B cell (primary cell): Measurements from ENCODE around the gene FBXL16. TPM values are rescaled to one million over a fixed set of nuclear protein-coding genes. Genes with fewer than 3 reads are reported as not detected.
A peak's percentile ranks its signal among the peaks of the same experiment; 100 is the strongest.

Source experiments
- ATAC-seq: fragments of 200-7000 bp; cut with Tn5 transposase; one replicate; pipeline ENCODE4 v1.10.0; 2021; ENCODE audit warnings: low read depth, mild to moderate bottlenecking, moderate number of reproducible peaks, moderate library complexity
- CTCF ChIA-PET: fragments of 350-600 bp; sonication (Branson Sonifier 250); formaldehyde crosslinking; loops from one replicate; lab custom pipeline; 2021; ENCODE audit warnings: antibody characterized with exemption, inconsistent platforms; lab: Charles Lee
- POLR2A ChIA-PET: fragments of 350-600 bp; sonication (Branson Sonifier 250); formaldehyde crosslinking; loops from one replicate; lab custom pipeline; 2021; ENCODE audit warnings: antibody characterized with exemption; lab: Charles Lee
- DNase-seq: peaks from one replicate; pipeline ENCODE4 v3.0.0; 2013
- H2AFZ ChIP-seq: 2 replicates; pipeline ENCODE4 v1.6.1; 2012; ENCODE audit warnings: mild to moderate bottlenecking, low read depth, low read length; ENCODE audit not compliant: insufficient read depth, poor library complexity, severe bottlenecking
- H3K27ac ChIP-seq, 2 donors: 1 replicate in 1 of 2; 2 replicates in 1 of 2; pipeline ENCODE4 v1.5.1; 2012 to 2013; ENCODE audit warnings: low read length in 2 of 2, mild to moderate bottlenecking in 2 of 2, moderate library complexity in 1 of 2
- H3K27me3 ChIP-seq, 4 experiments: fragments of 200-600 bp in 1 of 4; sonication (generic) in 1 of 4; replicated peaks in 1 of 4; 1 replicate in 2 of 4; 2 replicates in 2 of 4; pipeline versions ENCODE4 v1.6.1 to v1.7.0; 2013 to 2016; ENCODE audit warnings: low read length in 3 of 4, mild to moderate bottlenecking in 2 of 4, mixed read lengths in 1 of 4, moderate library complexity in 1 of 4; ENCODE audit not compliant: insufficient read depth in 4 of 4, control insufficient read depth in 3 of 4; ENCODE audit errors: control extremely low read depth in 1 of 4
- H3K36me3 ChIP-seq, 2 experiments: replicated peaks in 1 of 2; 1 replicate in 1 of 2; 2 replicates in 1 of 2; pipeline versions ENCODE4 v1.6.1 to v1.7.1; 2013; ENCODE audit warnings: low read length in 1 of 2; ENCODE audit not compliant: insufficient read depth in 2 of 2, control insufficient read depth in 1 of 2; ENCODE audit errors: control extremely low read depth in 1 of 2, extremely low read depth in 1 of 2
- H3K4me1 ChIP-seq, 2 donors: fragments of 200-600 bp in 1 of 2; sonication (generic) in 1 of 2; 1 replicate in 1 of 2; 2 replicates in 1 of 2; pipeline versions ENCODE4 v1.5.1 to v1.6.1; 2013 to 2017; ENCODE audit warnings: low read length in 2 of 2; ENCODE audit not compliant: control insufficient read depth in 2 of 2, insufficient read depth in 2 of 2
- H3K4me2 ChIP-seq: replicated peaks from 2 replicates; pipeline ENCODE3; 2012; ENCODE audit warnings: mild to moderate bottlenecking, low read depth, low read length; ENCODE audit not compliant: poor library complexity, severe bottlenecking
- H3K4me3 ChIP-seq, 5 experiments: fragments of 200-600 bp in 1 of 5; sonication (generic) in 1 of 5; 1 replicate in 3 of 5; 2 replicates in 2 of 5; pipeline versions ENCODE4 v1.5.1 to v1.7.0; 2011 to 2016; ENCODE audit warnings: low read length in 4 of 5, mild to moderate bottlenecking in 4 of 5, low read depth in 2 of 5, control low read depth in 1 of 5, moderate library complexity in 1 of 5; ENCODE audit not compliant: insufficient read depth in 1 of 5; ENCODE audit errors: control extremely low read depth in 1 of 5, extremely low read depth in 1 of 5
- H3K79me2 ChIP-seq: fragments of 200-600 bp; sonication (generic); one replicate; pipeline ENCODE4 v1.6.0; 2016; ENCODE audit warnings: low read length; ENCODE audit not compliant: control insufficient read depth, insufficient read depth
- H3K9ac ChIP-seq: fragments of 200-600 bp; sonication (generic); 2 replicates; pipeline ENCODE4 v1.6.1; 2017; ENCODE audit warnings: mild to moderate bottlenecking, low read length, moderate library complexity
- H3K9me3 ChIP-seq, 3 donors: one replicate each; pipeline versions ENCODE4 v1.6.1 to v1.7.1; 2013; ENCODE audit warnings: low read length in 2 of 3; ENCODE audit not compliant: control insufficient read depth in 2 of 3, insufficient read depth in 1 of 3; ENCODE audit errors: control extremely low read depth in 1 of 3
- H4K20me1 ChIP-seq: 2 replicates; pipeline ENCODE4 v1.6.0; 2012; ENCODE audit warnings: mild to moderate bottlenecking, low read length; ENCODE audit not compliant: insufficient read depth, control insufficient read depth, poor library complexity, severe bottlenecking
- H3K27ac Mint-ChIP-seq: one replicate; pipeline ENCODE4 v1.8.0; 2021; ENCODE audit warnings: mixed read lengths
- H3K27me3 Mint-ChIP-seq: one replicate; pipeline ENCODE4 v1.8.0; 2021; ENCODE audit warnings: mixed read lengths
- H3K4me1 Mint-ChIP-seq: one replicate; pipeline ENCODE4 v1.8.0; 2021; ENCODE audit warnings: mixed read lengths
- H3K4me3 Mint-ChIP-seq: one replicate; pipeline ENCODE4 v1.8.0; 2021; ENCODE audit warnings: mixed read lengths
- H3K9me3 Mint-ChIP-seq: one replicate; pipeline ENCODE4 v1.8.0; 2022; ENCODE audit warnings: mixed read lengths; ENCODE audit not compliant: insufficient read depth
- EZH2 ChIP-seq: IDR thresholded peaks from 2 replicates; pipeline ENCODE4 v1.6.1; 2012; ENCODE audit warnings: borderline replicate concordance, low read depth, mild to moderate bottlenecking, moderate library complexity, low read length; ENCODE audit not compliant: insufficient read depth, poor library complexity, severe bottlenecking
- WGBS: methylation state at CpG from one replicate; pipeline ENCODE4 v1.1.5; 2013; ENCODE audit warnings: missing lambda C conversion rate; ENCODE audit not compliant: insufficient coverage; 5-methylcytosine and 5-hydroxymethylcytosine counted together
- intact Hi-C: fragments of 100-400 bp; cut with micrococcal nuclease; formaldehyde crosslinking; loops from one replicate; pipeline ENCODE4 v1.10.0; 2022
- polyA plus RNA-seq: library from polyadenylated mRNA; depleted of rRNA; stranded (reverse); fragments of >200 nt; gene quantifications from 2 replicates; pipeline ENCODE4 v1.2.3, GENCODE V29; 2012
- total RNA-seq, 2 donors: library from RNA; stranded (reverse); fragments of 120-200 nt in 1 of 2; gene quantifications; 1 replicate in 1 of 2; 2 replicates in 1 of 2; pipeline versions ENCODE4 v1.2.3 to v1.2.4, GENCODE V29; 2013 to 2022
- TF ChIP-seq, protein P1 (sequence below): fragments of 200-600 bp; IDR thresholded peaks from one replicate; pipeline ENCODE4 v1.8.0; 2022; ENCODE audit warnings: antibody characterized with exemption, mild to moderate bottlenecking

Gene FBXL16
- total and polyA plus RNA-seq, 2 donors (not counting 1 experiment from before 2014, with no cell fraction given): 2.2 to 5.8 TPM

DNA sequence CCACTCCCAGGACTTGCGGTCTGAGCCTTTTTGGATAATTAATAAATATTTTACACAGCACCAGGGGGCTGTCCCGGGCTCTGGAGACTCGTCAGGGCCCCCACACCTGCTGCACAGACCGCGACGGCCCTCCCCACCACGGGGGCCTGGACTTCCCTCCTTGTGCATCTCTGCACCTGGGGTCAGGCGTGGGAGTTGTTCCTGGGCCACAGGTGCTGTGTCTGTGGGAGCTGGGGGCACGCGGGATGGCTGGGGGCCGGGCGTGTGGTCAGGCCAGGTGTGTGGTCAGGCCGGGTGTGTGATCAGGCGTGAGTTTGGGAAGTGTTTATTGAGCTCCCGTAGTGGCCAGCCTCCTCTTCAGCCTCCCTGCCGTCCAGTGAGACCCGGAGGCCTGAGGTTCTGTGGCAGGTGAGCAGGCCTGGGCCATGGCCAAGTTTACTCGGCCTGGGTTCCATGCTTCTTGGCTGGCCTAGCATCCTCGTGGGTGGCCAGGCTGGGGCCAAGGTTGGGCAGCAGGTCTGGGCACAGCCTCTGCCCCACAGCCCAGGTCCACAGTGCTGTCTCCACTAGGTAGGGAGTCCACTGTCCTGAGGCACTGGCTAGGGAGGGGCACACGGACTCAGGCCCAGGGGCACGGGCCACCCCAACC, 27.3 kb downstream of the FBXL16 start:
- DNase-seq (no peak), ATAC-seq (no peak)
- Histone ChIP-seq H3K4me2 (no peak overlapping the region), H3K27ac (no peak overlapping the region), H3K79me2 (peaks cover 26% of the 10 kb centered on the region), H3K9ac (no peak overlapping the region), H3K27me3 (peaks cover 0 to 25% (median 11%) of the 10 kb centered on the region in 4 experiments), H3K9me3 (peaks cover 0 to 7% (median 0%) of the 10 kb centered on the region in 3 donors), H2AFZ (no peak overlapping the region), H4K20me1 (peaks cover 27% of the 10 kb centered on the region), H3K36me3 (peaks cover 0 to 17% of the 10 kb centered on the region in 2 experiments), H3K4me1 (peaks cover 25 to 56% of the 10 kb centered on the region in 2 donors), H3K4me3 (no peak overlapping the region)
- peaks cover 6% of the 10 kb centered on the region for H3K27me3 Mint-ChIP-seq
- peaks cover 40% of the 10 kb centered on the region for H3K4me1 Mint-ChIP-seq
- intact Hi-C loops: loop anchor here (2.0 to 5.0 kb wide), 2 partner anchors 90 to 999 kb away; partner anchors contain the start of gene JPT2
- H3K27ac Mint-ChIP-seq: no peak overlapping the region
- H3K4me3 Mint-ChIP-seq: peak overlapping the region; percentile 88
- WGBS: 69% methylated on average over 19 of the region's 21 CpGs
- CTCF ChIA-PET: no interaction called here
- no peaks in the 10 kb centered on the region for H3K9me3 Mint-ChIP-seq
- POLR2A ChIA-PET: no interaction called here
- TF ChIP-seq EZH2: no peak
- TF ChIP-seq, protein P1, sequence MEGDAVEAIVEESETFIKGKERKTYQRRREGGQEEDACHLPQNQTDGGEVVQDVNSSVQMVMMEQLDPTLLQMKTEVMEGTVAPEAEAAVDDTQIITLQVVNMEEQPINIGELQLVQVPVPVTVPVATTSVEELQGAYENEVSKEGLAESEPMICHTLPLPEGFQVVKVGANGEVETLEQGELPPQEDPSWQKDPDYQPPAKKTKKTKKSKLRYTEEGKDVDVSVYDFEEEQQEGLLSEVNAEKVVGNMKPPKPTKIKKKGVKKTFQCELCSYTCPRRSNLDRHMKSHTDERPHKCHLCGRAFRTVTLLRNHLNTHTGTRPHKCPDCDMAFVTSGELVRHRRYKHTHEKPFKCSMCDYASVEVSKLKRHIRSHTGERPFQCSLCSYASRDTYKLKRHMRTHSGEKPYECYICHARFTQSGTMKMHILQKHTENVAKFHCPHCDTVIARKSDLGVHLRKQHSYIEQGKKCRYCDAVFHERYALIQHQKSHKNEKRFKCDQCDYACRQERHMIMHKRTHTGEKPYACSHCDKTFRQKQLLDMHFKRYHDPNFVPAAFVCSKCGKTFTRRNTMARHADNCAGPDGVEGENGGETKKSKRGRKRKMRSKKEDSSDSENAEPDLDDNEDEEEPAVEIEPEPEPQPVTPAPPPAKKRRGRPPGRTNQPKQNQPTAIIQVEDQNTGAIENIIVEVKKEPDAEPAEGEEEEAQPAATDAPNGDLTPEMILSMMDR: no peak
